HepG2 (cell line): ENCODE results near the gene PCED1B.

Experiments
- EP300 ChIP-seq, 3 experiments: sonication (generic) in 1 of 3; formaldehyde crosslinking in 1 of 3; IDR thresholded peaks; 2 replicates each; pipeline versions ENCODE4 v1.5.1 to v1.6.1; 2011 to 2020; ENCODE audit warnings: low read depth in 2 of 3, low read length in 2 of 3, borderline replicate concordance in 1 of 3, improper control_type of control experiment in 1 of 3, mild to moderate bottlenecking in 1 of 3, missing genetic modification reagents in 1 of 3, moderate library complexity in 1 of 3
- NCOA5 ChIP-seq: sonication (generic); formaldehyde crosslinking; IDR thresholded peaks from 2 replicates; pipeline ENCODE4 v1.4.0; 2020; ENCODE audit warnings: missing genetic modification reagents
- NFE2L1 ChIP-seq: sonication (generic); formaldehyde crosslinking; IDR thresholded peaks from 2 replicates; pipeline ENCODE4 v1.4.0; 2020; ENCODE audit warnings: missing genetic modification reagents, mild to moderate bottlenecking, borderline replicate concordance
- SMC3 ChIP-seq: IDR thresholded peaks from 2 replicates; pipeline ENCODE4 v1.6.1; 2011; ENCODE audit warnings: low read length, improper control_type of control experiment
- SNRNP70 ChIP-seq: fragments of 200-400 bp; formaldehyde crosslinking; IDR thresholded peaks from 2 replicates; pipeline ENCODE4 v1.6.1; 2017; ENCODE audit warnings: mild to moderate bottlenecking, low read depth, low read length, moderate library complexity
- ZFP41 ChIP-seq: sonication (generic); formaldehyde crosslinking; IDR thresholded peaks from 2 replicates; pipeline ENCODE4 v1.4.0; 2020; ENCODE audit warnings: mild to moderate bottlenecking, missing genetic modification reagents, borderline replicate concordance
- ZNF468 ChIP-seq: sonication (generic); formaldehyde crosslinking; IDR thresholded peaks from 2 replicates; pipeline ENCODE4 v1.8.0; 2022; ENCODE audit warnings: mild to moderate bottlenecking, moderate library complexity, missing genetic modification reagents
- ZNF674 ChIP-seq: sonication (generic); formaldehyde crosslinking; IDR thresholded peaks from 2 replicates; pipeline ENCODE4 v1.5.0; 2020; ENCODE audit warnings: low read depth, mild to moderate bottlenecking, missing genetic modification reagents
- TF ChIP-seq, protein P1 (sequence below): sonication (generic); formaldehyde crosslinking; IDR thresholded peaks from 2 replicates; pipeline ENCODE4 v1.4.0; 2020; ENCODE audit warnings: missing genetic modification reagents
- TF ChIP-seq, protein P2 (sequence below): sonication (generic); IDR thresholded peaks from 2 replicates; pipeline ENCODE4 v1.6.1; 2016; ENCODE audit warnings: low read depth, borderline replicate concordance
- TF ChIP-seq, protein P3 (sequence below): sonication (generic); formaldehyde crosslinking; IDR thresholded peaks from 2 replicates; pipeline ENCODE4 v1.4.0; 2020; ENCODE audit warnings: missing genetic modification reagents
- TF ChIP-seq, protein P4 (sequence below): sonication (generic); formaldehyde crosslinking; IDR thresholded peaks from 2 replicates; pipeline ENCODE4 v1.5.0; 2020; ENCODE audit warnings: mild to moderate bottlenecking, missing genetic modification reagents, moderate library complexity
- TF ChIP-seq, protein P5 (sequence below): sonication (generic); formaldehyde crosslinking; IDR thresholded peaks from 2 replicates; pipeline ENCODE4 v1.4.0; 2020; ENCODE audit warnings: mild to moderate bottlenecking, missing genetic modification reagents
- TF ChIP-seq, protein P6 (sequence below): sonication (generic); formaldehyde crosslinking; IDR thresholded peaks from 2 replicates; pipeline ENCODE4 v1.4.0; 2020; ENCODE audit warnings: missing genetic modification reagents

DNA sequence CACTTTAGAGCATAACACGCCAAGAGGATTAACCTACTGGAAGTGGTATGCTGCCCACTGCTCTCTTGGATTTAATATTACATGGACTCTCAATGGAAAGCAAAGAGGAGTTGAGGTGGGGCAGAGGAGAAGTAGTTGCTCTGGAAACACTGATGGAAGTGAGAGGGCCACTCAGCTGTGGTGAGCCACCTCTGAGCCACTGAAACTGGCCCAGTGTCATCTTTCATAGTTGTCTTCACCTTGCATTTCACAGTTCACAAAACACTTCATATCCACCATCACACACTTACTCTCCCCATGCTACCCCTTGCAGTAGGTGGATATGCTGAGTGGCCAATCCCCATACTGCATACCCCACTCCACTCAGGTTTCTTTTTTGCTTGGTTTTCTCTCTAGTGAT is 12.2 kb upstream of the PCED1B start:
- no peak for TF ChIP-seq SMC3
- TF ChIP-seq ZFP41 (CRISPR knock-in tag), result no peak
- no peak for TF ChIP-seq NFE2L1
- TF ChIP-seq, protein P1, sequence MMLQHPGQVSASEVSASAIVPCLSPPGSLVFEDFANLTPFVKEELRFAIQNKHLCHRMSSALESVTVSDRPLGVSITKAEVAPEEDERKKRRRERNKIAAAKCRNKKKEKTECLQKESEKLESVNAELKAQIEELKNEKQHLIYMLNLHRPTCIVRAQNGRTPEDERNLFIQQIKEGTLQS, result no peak
- TF ChIP-seq ZNF468 (CRISPR knock-in tag), result no peak
- TF ChIP-seq, protein P2, sequence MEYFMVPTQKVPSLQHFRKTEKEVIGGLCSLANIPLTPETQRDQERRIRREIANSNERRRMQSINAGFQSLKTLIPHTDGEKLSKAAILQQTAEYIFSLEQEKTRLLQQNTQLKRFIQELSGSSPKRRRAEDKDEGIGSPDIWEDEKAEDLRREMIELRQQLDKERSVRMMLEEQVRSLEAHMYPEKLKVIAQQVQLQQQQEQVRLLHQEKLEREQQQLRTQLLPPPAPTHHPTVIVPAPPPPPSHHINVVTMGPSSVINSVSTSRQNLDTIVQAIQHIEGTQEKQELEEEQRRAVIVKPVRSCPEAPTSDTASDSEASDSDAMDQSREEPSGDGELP, result no peak
- TF ChIP-seq SNRNP70, result no peak
- TF ChIP-seq EP300 (IDR thresholded peaks at IDR 0.05; ENCODE audit: low read depth in 2 of 2, low read length in 2 of 2), result no peak
- TF ChIP-seq EP300 (CRISPR knock-in tag; IDR thresholded peaks at IDR 0.05; ENCODE audit: borderline replicate concordance), result no peak
- TF ChIP-seq, protein P3, sequence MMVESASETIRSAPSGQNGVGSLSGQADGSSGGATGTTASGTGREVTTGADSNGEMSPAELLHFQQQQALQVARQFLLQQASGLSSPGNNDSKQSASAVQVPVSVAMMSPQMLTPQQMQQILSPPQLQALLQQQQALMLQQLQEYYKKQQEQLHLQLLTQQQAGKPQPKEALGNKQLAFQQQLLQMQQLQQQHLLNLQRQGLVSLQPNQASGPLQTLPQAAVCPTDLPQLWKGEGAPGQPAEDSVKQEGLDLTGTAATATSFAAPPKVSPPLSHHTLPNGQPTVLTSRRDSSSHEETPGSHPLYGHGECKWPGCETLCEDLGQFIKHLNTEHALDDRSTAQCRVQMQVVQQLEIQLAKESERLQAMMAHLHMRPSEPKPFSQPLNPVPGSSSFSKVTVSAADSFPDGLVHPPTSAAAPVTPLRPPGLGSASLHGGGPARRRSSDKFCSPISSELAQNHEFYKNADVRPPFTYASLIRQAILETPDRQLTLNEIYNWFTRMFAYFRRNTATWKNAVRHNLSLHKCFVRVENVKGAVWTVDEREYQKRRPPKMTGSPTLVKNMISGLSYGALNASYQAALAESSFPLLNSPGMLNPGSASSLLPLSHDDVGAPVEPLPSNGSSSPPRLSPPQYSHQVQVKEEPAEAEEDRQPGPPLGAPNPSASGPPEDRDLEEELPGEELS (CRISPR knock-in tag), result no peak
- TF ChIP-seq, protein P4, sequence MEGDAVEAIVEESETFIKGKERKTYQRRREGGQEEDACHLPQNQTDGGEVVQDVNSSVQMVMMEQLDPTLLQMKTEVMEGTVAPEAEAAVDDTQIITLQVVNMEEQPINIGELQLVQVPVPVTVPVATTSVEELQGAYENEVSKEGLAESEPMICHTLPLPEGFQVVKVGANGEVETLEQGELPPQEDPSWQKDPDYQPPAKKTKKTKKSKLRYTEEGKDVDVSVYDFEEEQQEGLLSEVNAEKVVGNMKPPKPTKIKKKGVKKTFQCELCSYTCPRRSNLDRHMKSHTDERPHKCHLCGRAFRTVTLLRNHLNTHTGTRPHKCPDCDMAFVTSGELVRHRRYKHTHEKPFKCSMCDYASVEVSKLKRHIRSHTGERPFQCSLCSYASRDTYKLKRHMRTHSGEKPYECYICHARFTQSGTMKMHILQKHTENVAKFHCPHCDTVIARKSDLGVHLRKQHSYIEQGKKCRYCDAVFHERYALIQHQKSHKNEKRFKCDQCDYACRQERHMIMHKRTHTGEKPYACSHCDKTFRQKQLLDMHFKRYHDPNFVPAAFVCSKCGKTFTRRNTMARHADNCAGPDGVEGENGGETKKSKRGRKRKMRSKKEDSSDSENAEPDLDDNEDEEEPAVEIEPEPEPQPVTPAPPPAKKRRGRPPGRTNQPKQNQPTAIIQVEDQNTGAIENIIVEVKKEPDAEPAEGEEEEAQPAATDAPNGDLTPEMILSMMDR (CRISPR knock-in tag), result no peak
- TF ChIP-seq ZNF674 (CRISPR knock-in tag), result no peak
- TF ChIP-seq, protein P5, sequence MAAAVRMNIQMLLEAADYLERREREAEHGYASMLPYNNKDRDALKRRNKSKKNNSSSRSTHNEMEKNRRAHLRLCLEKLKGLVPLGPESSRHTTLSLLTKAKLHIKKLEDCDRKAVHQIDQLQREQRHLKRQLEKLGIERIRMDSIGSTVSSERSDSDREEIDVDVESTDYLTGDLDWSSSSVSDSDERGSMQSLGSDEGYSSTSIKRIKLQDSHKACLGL (CRISPR knock-in tag), result no peak
- TF ChIP-seq NCOA5, result no peak
- TF ChIP-seq, protein P6, sequence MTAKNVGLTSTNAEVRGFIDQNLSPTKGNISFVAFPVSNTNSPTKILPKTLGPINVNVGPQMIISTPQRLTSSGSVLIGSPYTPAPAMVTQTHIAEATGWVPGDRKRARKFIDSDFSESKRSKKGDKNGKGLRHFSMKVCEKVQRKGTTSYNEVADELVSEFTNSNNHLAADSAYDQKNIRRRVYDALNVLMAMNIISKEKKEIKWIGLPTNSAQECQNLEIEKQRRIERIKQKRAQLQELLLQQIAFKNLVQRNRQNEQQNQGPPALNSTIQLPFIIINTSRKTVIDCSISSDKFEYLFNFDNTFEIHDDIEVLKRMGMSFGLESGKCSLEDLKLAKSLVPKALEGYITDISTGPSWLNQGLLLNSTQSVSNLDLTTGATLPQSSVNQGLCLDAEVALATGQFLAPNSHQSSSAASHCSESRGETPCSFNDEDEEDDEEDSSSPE (CRISPR knock-in tag), result no peak
